HL-60 (cell line): ENCODE measurements around the gene PAQR5.

ENCODE experiments used
- CTCF ChIP-seq: IDR thresholded peaks from one replicate; pipeline ENCODE4 v1.5.1; 2011; ENCODE audit warnings: low read length, control low read depth, inconsistent platforms; ENCODE audit not compliant: insufficient read depth
- GABPA ChIP-seq: IDR thresholded peaks from 2 replicates; pipeline ENCODE4 v1.6.1; 2012; ENCODE audit warnings: low read depth
- POLR2AphosphoS5 ChIP-seq: IDR thresholded peaks from 2 replicates; pipeline ENCODE4 v1.6.1; 2012; ENCODE audit warnings: low read depth
- REST ChIP-seq: IDR thresholded peaks from 2 replicates; pipeline ENCODE4 v1.6.1; 2012; ENCODE audit warnings: low read depth; ENCODE audit not compliant: insufficient replicate concordance

GRCh38 chr15:69422336-69422895 is 123.7 kb downstream of the PAQR5 start:
- TF ChIP-seq CTCF: no peak
- no peak for TF ChIP-seq GABPA
- TF ChIP-seq REST: no peak
- no peak for TF ChIP-seq POLR2AphosphoS5
